ENCODE measurements around the gene TRAF3IP1. TPM values are rescaled to one million over a fixed set of nuclear protein-coding genes. Genes with fewer than 3 reads are reported as not detected.

TRAF3IP1 gene
- total and polyA plus RNA-seq, 2 of the 13 experiments (the other 11 are each of a cell fraction or from before 2014, with no cell fraction given): 4.1 to 12.9 TPM

DNA sequence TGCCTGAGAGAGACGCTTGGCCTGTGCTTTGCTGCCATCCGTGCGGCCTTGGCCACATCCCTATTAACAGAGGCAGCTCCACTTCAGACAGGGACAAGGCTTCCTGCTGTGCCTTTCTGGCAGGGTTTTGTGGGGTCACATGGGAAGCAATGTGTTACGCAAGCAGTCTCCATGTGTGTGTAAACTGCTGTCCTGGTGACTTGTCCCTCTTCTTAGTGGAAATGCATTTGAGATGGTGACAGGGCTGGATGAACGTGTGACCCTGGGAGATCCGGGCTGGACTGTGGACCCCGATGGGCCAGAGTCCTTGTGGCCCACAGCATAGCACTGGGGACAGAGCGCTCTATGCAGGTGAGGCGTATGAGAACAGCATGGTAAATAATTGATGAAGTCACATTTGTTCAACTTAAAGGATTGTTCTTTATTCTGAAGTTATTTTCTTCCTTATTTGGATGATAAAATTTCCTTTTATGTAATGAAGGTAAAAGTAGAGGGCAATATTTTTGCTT lies 129.6 kb downstream of the TRAF3IP1 start (continued):
- TF ChIP-seq, protein P1, sequence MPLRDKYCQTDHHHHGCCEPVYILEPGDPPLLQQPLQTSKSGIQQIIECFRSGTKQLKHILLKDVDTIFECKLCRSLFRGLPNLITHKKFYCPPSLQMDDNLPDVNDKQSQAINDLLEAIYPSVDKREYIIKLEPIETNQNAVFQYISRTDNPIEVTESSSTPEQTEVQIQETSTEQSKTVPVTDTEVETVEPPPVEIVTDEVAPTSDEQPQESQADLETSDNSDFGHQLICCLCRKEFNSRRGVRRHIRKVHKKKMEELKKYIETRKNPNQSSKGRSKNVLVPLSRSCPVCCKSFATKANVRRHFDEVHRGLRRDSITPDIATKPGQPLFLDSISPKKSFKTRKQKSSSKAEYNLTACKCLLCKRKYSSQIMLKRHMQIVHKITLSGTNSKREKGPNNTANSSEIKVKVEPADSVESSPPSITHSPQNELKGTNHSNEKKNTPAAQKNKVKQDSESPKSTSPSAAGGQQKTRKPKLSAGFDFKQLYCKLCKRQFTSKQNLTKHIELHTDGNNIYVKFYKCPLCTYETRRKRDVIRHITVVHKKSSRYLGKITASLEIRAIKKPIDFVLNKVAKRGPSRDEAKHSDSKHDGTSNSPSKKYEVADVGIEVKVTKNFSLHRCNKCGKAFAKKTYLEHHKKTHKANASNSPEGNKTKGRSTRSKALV (CRISPR knock-in tag; IDR thresholded peaks at IDR 0.05): peak; percentile 91
- TF ChIP-seq ELF4 (CRISPR knock-in tag; IDR thresholded peaks at IDR 0.05; ENCODE audit: borderline replicate concordance) (no peak), SNAI1 (CRISPR knock-in tag; IDR thresholded peaks at IDR 0.05; ENCODE audit: borderline replicate concordance) (no peak), ZNF839 (CRISPR knock-in tag; IDR thresholded peaks at IDR 0.05; ENCODE audit: borderline replicate concordance) (no peak), ZNF530 (CRISPR knock-in tag; IDR thresholded peaks at IDR 0.05; ENCODE audit: low read depth) (no peak), NR2F1 (CRISPR knock-in tag; IDR thresholded peaks at IDR 0.05) (peak; percentile 86 to 91), NPAS2 (CRISPR knock-in tag; IDR thresholded peaks at IDR 0.05; ENCODE audit: borderline replicate concordance) (peak; percentile 96; the same call in 1 of the 2 replicates), ZNF879 (CRISPR knock-in tag; IDR thresholded peaks at IDR 0.05) (no peak), ZNF317 (CRISPR knock-in tag; IDR thresholded peaks at IDR 0.05) (peak; percentile 95), CBFB (CRISPR knock-in tag; IDR thresholded peaks at IDR 0.05) (peak; percentile 93), ZNF558 (CRISPR knock-in tag; IDR thresholded peaks at IDR 0.05; ENCODE audit: borderline replicate concordance) (no peak), TEAD2 (CRISPR knock-in tag; IDR thresholded peaks at IDR 0.05) (no peak), HCFC1 (IDR thresholded peaks at IDR 0.05; ENCODE audit: low read depth, low read length) (peak; percentile 12), ZFP62 (CRISPR knock-in tag; IDR thresholded peaks at IDR 0.05) (no peak), SSRP1 (CRISPR knock-in tag; IDR thresholded peaks at IDR 0.05) (peak; percentile 66; the same call in 1 of the 2 replicates), ZNF207 (IDR thresholded peaks at IDR 0.05; ENCODE audit: borderline replicate concordance) (no peak), MTF2 (CRISPR knock-in tag; IDR thresholded peaks at IDR 0.05; ENCODE audit: borderline replicate concordance) (no peak; the same call in 1 of the 2 replicates), ZNF772 (CRISPR knock-in tag; IDR thresholded peaks at IDR 0.05) (peak; percentile 97), ZC3H4 (CRISPR knock-in tag; IDR thresholded peaks at IDR 0.05; ENCODE audit: borderline replicate concordance) (no peak)
- TF ChIP-seq, protein P2, sequence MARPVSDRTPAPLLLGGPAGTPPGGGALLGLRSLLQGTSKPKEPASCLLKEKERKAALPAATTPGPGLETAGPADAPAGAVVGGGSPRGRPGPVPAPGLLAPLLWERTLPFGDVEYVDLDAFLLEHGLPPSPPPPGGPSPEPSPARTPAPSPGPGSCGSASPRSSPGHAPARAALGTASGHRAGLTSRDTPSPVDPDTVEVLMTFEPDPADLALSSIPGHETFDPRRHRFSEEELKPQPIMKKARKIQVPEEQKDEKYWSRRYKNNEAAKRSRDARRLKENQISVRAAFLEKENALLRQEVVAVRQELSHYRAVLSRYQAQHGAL (CRISPR knock-in tag; IDR thresholded peaks at IDR 0.05; ENCODE audit: not compliant biosample characterization): peak; percentile 76
- TF ChIP-seq, protein P3, sequence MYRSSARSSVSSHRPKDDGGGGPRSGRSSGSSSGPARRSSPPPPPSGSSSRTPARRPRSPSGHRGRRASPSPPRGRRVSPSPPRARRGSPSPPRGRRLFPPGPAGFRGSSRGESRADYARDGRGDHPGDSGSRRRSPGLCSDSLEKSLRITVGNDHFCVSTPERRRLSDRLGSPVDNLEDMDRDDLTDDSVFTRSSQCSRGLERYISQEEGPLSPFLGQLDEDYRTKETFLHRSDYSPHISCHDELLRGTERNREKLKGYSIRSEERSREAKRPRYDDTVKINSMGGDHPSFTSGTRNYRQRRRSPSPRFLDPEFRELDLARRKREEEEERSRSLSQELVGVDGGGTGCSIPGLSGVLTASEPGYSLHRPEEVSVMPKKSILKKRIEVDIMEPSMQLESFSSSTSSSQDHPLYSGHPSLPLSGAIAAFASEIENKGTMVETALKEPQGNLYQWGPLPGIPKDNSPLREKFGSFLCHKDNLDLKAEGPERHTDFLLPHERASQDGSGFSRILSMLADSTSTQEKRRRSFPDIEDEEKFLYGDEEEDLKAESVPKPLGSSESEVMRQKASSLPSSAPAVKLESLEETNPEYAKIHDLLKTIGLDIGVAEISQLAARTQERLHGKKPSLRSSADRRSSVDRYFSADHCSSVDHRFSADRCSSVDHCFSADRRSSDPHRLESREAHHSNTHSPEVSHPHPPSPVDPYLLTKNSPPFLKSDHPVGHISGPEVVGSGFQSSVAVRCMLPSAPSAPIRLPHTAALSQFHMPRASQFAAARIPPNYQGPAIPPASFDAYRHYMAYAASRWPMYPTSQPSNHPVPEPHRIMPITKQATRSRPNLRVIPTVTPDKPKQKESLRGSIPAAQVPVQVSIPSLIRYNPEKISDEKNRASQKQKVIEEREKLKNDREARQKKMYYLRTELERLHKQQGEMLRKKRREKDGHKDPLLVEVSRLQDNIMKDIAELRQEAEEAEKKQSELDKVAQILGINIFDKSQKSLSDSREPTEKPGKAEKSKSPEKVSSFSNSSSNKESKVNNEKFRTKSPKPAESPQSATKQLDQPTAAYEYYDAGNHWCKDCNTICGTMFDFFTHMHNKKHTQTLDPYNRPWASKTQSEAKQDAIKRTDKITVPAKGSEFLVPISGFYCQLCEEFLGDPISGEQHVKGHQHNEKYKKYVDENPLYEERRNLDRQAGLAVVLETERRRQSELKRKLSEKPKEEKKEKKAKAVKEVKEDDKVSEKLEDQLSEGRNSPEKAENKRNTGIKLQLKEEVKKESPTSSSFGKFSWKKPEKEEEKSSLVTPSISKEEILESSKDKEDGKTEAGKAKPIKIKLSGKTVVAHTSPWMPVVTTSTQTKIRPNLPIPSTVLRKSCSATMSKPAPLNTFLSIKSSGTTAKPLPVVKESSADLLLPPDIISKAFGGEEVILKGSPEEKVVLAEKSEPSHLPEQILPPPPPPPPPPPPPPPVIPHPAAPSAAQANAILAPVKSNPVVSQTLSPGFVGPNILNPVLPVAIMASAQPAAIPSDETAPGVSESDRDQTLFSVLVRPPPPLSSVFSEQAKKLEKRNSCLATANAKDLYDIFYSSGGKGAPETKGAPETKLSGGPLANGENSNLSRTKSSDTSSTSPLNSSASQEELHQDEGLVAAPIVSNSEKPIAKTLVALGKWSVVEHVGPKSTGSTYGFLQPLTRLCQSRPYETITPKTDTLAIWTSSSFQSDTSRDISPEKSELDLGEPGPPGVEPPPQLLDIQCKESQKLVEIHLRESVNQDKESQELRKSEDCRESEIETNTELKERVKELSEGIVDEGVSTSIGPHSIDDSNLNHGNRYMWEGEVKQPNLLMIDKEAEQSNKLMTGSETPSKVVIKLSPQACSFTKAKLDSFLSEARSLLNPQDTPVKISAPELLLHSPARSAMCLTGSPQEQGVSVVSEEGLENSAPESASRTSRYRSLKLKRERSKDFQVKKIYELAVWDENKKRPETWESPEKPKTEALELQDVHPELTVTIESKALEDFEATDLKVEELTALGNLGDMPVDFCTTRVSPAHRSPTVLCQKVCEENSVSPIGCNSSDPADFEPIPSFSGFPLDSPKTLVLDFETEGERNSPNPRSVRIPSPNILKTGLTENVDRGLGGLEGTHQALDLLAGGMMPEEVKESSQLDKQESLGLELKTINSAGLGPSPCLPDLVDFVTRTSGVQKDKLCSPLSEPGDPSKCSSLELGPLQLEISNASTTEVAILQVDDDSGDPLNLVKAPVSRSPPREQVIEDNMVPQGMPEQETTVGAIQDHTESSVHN (CRISPR knock-in tag; IDR thresholded peaks at IDR 0.05): peak; percentile 91
